HL-60 (cell line): ENCODE measurements around the gene SEBOX.
A peak's percentile ranks its signal among the peaks of the same experiment; 100 is the strongest.

Experiments
- DNase-seq, 2 experiments: peaks; one replicate each; pipeline ENCODE4 v3.0.0-alpha.2; 2010 to 2020; ENCODE audit warnings: low read depth in 1 of 2, low spot score in 1 of 2
- H3K27ac ChIP-seq: fragments of 250-450 bp; sonication (Bioruptor Pico); replicated peaks from 2 replicates; pipeline ENCODE4 v1.5.1; 2020; ENCODE audit warnings: mild to moderate bottlenecking, moderate library complexity
- H3K27me3 ChIP-seq: fragments of 250-450 bp; sonication (Bioruptor Pico); 2 replicates; pipeline ENCODE4 v1.5.1; 2021; ENCODE audit warnings: mild to moderate bottlenecking, moderate library complexity; ENCODE audit not compliant: insufficient read depth, poor library complexity, severe bottlenecking
- H3K4me3 ChIP-seq: replicated peaks from 2 replicates; pipeline ENCODE4 v1.5.1; 2011; ENCODE audit warnings: mild to moderate bottlenecking, control low read depth, low read length; ENCODE audit not compliant: insufficient read depth
- GABPA ChIP-seq: IDR thresholded peaks from 2 replicates; pipeline ENCODE4 v1.6.1; 2012; ENCODE audit warnings: low read depth
- POLR2AphosphoS5 ChIP-seq: IDR thresholded peaks from 2 replicates; pipeline ENCODE4 v1.6.1; 2012; ENCODE audit warnings: low read depth
- SPI1 ChIP-seq: IDR thresholded peaks from 2 replicates; pipeline ENCODE4 v1.6.1; 2012; ENCODE audit warnings: low read depth, mild to moderate bottlenecking, borderline replicate concordance
- TF ChIP-seq, protein P1 (sequence below): IDR thresholded peaks from 2 replicates; pipeline ENCODE4 v1.6.1; 2012; ENCODE audit warnings: low read depth; ENCODE audit not compliant: insufficient replicate concordance
- TF ChIP-seq, protein P2 (sequence below): IDR thresholded peaks from one replicate; pipeline ENCODE4 v1.5.1; 2011; ENCODE audit warnings: low read length, control low read depth, inconsistent platforms; ENCODE audit not compliant: insufficient read depth

SEBOX gene

DNA sequence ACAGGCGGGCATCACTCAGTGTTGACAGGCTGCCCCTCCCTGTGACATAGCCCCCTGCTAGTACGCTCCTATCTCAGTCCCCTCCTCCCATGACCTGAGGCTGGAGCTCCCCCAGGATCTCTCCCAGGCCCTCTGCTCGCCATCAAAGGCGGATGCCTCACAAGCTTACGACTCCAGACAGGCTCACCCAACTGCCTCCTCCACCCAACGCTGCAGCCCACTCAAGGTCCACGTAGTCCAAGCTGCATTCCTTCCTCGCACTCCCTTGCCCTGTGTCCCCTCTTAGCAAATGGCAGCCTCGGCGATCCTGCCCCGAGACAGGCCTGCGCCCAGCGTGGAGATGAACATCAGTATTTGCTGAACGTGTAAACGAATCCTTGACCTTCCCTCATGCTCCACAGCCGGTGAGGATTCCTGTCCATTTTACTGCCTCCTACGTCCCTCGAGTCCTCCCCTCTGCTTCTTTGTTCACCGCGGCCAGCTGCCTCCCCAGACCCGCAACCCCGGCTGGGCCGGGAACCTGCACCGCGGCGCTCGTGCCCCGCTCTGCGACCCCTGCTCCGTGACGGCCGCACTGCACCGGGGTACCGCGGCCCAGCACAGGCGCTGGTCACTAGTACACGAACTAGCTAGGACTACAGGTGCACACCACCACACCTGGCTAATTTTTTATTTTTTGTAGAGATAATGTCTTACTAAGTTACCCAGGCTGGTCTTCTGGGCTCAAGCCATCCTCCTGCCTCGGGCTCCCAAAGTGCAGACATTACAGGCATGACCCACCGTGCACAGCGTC lies 46.8 kb downstream of the SEBOX start:
- Histone ChIP-seq H3K4me3 (peak overlapping the region; percentile 89), H3K27ac (peak overlapping the region; percentile 83), H3K27me3 (no peaks in the 10 kb centered on the region)
- TF ChIP-seq, protein P1, sequence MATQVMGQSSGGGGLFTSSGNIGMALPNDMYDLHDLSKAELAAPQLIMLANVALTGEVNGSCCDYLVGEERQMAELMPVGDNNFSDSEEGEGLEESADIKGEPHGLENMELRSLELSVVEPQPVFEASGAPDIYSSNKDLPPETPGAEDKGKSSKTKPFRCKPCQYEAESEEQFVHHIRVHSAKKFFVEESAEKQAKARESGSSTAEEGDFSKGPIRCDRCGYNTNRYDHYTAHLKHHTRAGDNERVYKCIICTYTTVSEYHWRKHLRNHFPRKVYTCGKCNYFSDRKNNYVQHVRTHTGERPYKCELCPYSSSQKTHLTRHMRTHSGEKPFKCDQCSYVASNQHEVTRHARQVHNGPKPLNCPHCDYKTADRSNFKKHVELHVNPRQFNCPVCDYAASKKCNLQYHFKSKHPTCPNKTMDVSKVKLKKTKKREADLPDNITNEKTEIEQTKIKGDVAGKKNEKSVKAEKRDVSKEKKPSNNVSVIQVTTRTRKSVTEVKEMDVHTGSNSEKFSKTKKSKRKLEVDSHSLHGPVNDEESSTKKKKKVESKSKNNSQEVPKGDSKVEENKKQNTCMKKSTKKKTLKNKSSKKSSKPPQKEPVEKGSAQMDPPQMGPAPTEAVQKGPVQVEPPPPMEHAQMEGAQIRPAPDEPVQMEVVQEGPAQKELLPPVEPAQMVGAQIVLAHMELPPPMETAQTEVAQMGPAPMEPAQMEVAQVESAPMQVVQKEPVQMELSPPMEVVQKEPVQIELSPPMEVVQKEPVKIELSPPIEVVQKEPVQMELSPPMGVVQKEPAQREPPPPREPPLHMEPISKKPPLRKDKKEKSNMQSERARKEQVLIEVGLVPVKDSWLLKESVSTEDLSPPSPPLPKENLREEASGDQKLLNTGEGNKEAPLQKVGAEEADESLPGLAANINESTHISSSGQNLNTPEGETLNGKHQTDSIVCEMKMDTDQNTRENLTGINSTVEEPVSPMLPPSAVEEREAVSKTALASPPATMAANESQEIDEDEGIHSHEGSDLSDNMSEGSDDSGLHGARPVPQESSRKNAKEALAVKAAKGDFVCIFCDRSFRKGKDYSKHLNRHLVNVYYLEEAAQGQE: no peak
- TF ChIP-seq, protein P2, sequence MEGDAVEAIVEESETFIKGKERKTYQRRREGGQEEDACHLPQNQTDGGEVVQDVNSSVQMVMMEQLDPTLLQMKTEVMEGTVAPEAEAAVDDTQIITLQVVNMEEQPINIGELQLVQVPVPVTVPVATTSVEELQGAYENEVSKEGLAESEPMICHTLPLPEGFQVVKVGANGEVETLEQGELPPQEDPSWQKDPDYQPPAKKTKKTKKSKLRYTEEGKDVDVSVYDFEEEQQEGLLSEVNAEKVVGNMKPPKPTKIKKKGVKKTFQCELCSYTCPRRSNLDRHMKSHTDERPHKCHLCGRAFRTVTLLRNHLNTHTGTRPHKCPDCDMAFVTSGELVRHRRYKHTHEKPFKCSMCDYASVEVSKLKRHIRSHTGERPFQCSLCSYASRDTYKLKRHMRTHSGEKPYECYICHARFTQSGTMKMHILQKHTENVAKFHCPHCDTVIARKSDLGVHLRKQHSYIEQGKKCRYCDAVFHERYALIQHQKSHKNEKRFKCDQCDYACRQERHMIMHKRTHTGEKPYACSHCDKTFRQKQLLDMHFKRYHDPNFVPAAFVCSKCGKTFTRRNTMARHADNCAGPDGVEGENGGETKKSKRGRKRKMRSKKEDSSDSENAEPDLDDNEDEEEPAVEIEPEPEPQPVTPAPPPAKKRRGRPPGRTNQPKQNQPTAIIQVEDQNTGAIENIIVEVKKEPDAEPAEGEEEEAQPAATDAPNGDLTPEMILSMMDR: no peak
- TF ChIP-seq SPI1 (no peak), GABPA (no peak), POLR2AphosphoS5 (no peak; the same call in 1 of the 2 replicates)
- DNase-seq: peak in 1 of 2 experiments; percentile 7

GRCh38 chr17:28317099-28317965 lies 47.7 kb downstream of the SEBOX start:
- TF ChIP-seq POLR2AphosphoS5: no peak
- TF ChIP-seq, protein P1: no peak
- TF ChIP-seq SPI1: no peak
- TF ChIP-seq, protein P2: no peak
- no peak for TF ChIP-seq GABPA
- H3K4me3 ChIP-seq: peak overlapping the region; percentile 89
- DNase-seq: no peak
- no peak overlapping the region for H3K27ac ChIP-seq
- H3K27me3 ChIP-seq: no peaks in the 10 kb centered on the region

DNA sequence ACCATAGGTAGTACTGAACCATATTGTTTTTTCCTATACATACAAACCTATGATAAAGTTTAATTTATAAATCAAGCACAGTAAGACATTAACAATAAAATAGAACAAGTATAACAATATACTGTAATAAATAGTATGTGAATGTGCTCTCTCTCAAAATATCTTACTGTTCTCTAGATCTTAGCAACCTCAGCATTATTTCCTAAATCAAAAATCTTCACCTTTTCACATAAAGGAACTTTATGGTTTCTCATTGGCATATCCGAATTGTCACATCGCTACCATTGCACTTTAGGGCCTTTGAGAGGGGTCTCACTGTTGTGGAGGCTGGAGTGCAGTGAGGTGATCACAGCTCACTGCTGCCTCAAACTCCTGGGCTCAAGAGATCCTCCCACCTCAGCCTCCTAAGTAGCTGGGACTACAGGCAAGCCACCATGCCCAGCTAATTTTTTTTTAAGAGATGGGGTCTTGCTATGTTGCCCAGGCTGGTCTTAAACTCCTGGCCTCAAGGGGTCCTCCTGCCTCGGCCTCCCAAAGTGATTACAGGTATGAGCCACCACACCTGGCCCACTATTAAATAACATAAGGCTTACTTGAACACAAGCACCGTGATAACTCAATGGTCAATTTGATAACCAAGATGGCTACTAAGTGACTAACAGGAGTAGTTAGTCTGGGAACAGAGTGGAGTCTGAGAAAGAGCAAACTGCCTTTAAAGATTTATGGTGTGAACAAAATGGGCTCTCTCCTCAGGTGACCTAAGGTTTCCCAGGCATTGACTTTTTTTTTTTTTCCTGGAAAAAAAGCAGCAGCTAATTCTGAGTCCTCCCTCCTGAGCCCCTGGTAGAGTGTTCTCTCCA lies 48.9 kb downstream of the SEBOX start:
- TF ChIP-seq, protein P1: no peak
- no peak for DNase-seq
- no peak overlapping the region for H3K4me3 ChIP-seq
- H3K27ac ChIP-seq: no peak overlapping the region
- H3K27me3 ChIP-seq: no peaks in the 10 kb centered on the region
